Endothelial cell of umbilical vein (primary cell): ENCODE results near the gene CYP8B1. TPM values are rescaled to one million over a fixed set of nuclear protein-coding genes. Genes with fewer than 3 reads are reported as not detected.

Source experiments
- BruUV-seq: library from RNA; stranded (reverse); fragments of 400-500 nt; replicated peaks from 2 replicates; lab custom pipeline; 2021; lab: Mats Ljungman, UMichigan
- CTCF ChIA-PET: fragments of 300-600, 350-600 bp; sonication (Branson Sonifier 250); formaldehyde crosslinking; loops from one replicate; lab custom pipeline; 2021; ENCODE audit warnings: antibody characterized with exemption, inconsistent platforms; lab: Charles Lee
- POLR2A ChIA-PET: fragments of 300-600, 350-600 bp; sonication (Branson Sonifier 250); formaldehyde crosslinking; loops from one replicate; lab custom pipeline; 2021; ENCODE audit warnings: antibody characterized with exemption, inconsistent platforms; lab: Charles Lee
- DNase-seq: peaks from one replicate; pipeline ENCODE4 v3.0.0-alpha.2; 2011; ENCODE audit warnings: low read depth, low spot score
- FAIRE-seq: peaks from 2 replicates; lab custom pipeline; 2011; peaks lifted over from hg19 to GRCh38; lab: Jason Lieb, UNC
- H2AFZ ChIP-seq: 2 replicates; pipeline ENCODE4 v1.6.0; 2012; ENCODE audit warnings: low read depth, low read length, control low read depth, inconsistent platforms
- H3K27ac ChIP-seq: 2 replicates; pipeline ENCODE4 v1.5.1; 2011; ENCODE audit warnings: low read depth, mild to moderate bottlenecking, control low read depth, low read length, moderate library complexity; ENCODE audit not compliant: insufficient read depth
- H3K27me3 ChIP-seq, 2 experiments: 2 replicates each; pipeline versions ENCODE4 v1.6.0 to v1.6.1; 2011; ENCODE audit warnings: low read length in 2 of 2, mixed read lengths in 1 of 2; ENCODE audit not compliant: control insufficient read depth in 2 of 2, insufficient read depth in 2 of 2
- H3K36me3 ChIP-seq, 2 experiments: 2 replicates in 1 of 2; 3 replicates in 1 of 2; pipeline ENCODE4 v1.5.1; 2011; ENCODE audit warnings: low read length in 2 of 2, mild to moderate bottlenecking in 1 of 2, moderate library complexity in 1 of 2; ENCODE audit not compliant: control insufficient read depth in 2 of 2, insufficient read depth in 2 of 2; ENCODE audit errors: extremely low read depth in 1 of 2
- H3K4me1 ChIP-seq: 3 replicates; pipeline ENCODE4 v1.5.1; 2011; ENCODE audit warnings: mild to moderate bottlenecking, low read length; ENCODE audit not compliant: control insufficient read depth, insufficient read depth; ENCODE audit errors: extremely low read depth
- H3K4me2 ChIP-seq: 2 replicates; pipeline ENCODE4 v1.6.1; 2011; ENCODE audit warnings: low read length, control low read depth, mixed read lengths; ENCODE audit not compliant: insufficient read depth
- H3K4me3 ChIP-seq, 3 experiments: fragments of 200-600 bp in 1 of 3; sonication (generic), shearing (Covaris generic) in 1 of 3; replicated peaks in 1 of 3; 2 replicates each; pipeline ENCODE4 v1.5.1; 2011 to 2016; ENCODE audit warnings: control low read depth in 3 of 3, low read length in 3 of 3, mild to moderate bottlenecking in 2 of 3, inconsistent platforms in 1 of 3, low read depth in 1 of 3, moderate library complexity in 1 of 3; ENCODE audit not compliant: insufficient read depth in 1 of 3
- H3K79me2 ChIP-seq: 2 replicates; pipeline ENCODE4 v1.6.0; 2012; ENCODE audit warnings: low read length, inconsistent platforms; ENCODE audit not compliant: control insufficient read depth, insufficient read depth
- H3K9ac ChIP-seq: replicated peaks from 2 replicates; pipeline ENCODE3; 2011; ENCODE audit warnings: low read length, control low read depth; ENCODE audit not compliant: insufficient read depth; ENCODE audit errors: extremely low read depth
- H3K9me1 ChIP-seq: replicated peaks from 3 replicates; pipeline ENCODE4 v1.6.0; 2011; ENCODE audit warnings: mild to moderate bottlenecking, low read length; ENCODE audit not compliant: control insufficient read depth, insufficient read depth; ENCODE audit errors: extremely low read depth
- H3K9me3 ChIP-seq: replicated peaks from 2 replicates; pipeline ENCODE4 v1.5.1; 2012; ENCODE audit warnings: low read length, inconsistent platforms; ENCODE audit not compliant: control insufficient read depth, insufficient read depth
- H4K20me1 ChIP-seq: replicated peaks from 2 replicates; pipeline ENCODE3; 2011; ENCODE audit warnings: mild to moderate bottlenecking, low read length; ENCODE audit not compliant: control insufficient read depth, insufficient read depth; ENCODE audit errors: extremely low read depth
- EZH2 ChIP-seq: IDR thresholded peaks from 2 replicates; pipeline ENCODE4 v1.6.1; 2012; ENCODE audit warnings: borderline replicate concordance, low read depth, mild to moderate bottlenecking, moderate library complexity, low read length, inconsistent platforms; ENCODE audit not compliant: severe bottlenecking
- FOS ChIP-seq: IDR thresholded peaks from 2 replicates; pipeline ENCODE4 v1.6.1; 2011; ENCODE audit warnings: mild to moderate bottlenecking, low read length, moderate library complexity, borderline replicate concordance; ENCODE audit not compliant: insufficient read depth
- GATA2 ChIP-seq: IDR thresholded peaks from 2 replicates; pipeline ENCODE4 v1.7.0; 2011; ENCODE audit warnings: low read depth, mild to moderate bottlenecking, moderate library complexity, mixed read lengths, low read length; ENCODE audit not compliant: insufficient read length, insufficient read depth
- JUN ChIP-seq: IDR thresholded peaks from 2 replicates; pipeline ENCODE4 v1.6.1; 2011; ENCODE audit warnings: borderline replicate concordance, low read depth; ENCODE audit not compliant: insufficient read length, insufficient read depth
- MYC ChIP-seq: IDR thresholded peaks from one replicate; pipeline ENCODE4 v1.6.1; 2011; ENCODE audit warnings: mild to moderate bottlenecking, low read depth, low read length
- POLR2A ChIP-seq: IDR thresholded peaks from 2 replicates; pipeline ENCODE4 v1.6.1; 2012; ENCODE audit warnings: low read depth, mild to moderate bottlenecking, control low read depth, low read length
- POLR2AphosphoS5 ChIP-seq: IDR thresholded peaks from 2 replicates; pipeline ENCODE4 v1.6.1; 2012; ENCODE audit warnings: low read depth, mild to moderate bottlenecking, control low read depth, low read length, moderate library complexity; ENCODE audit not compliant: insufficient read depth
- dilution Hi-C: fragments of 300-500 bp; cut with MboI; formaldehyde crosslinking; loops from one replicate; pipeline ENCODE4 v1.15.0; 2019; ENCODE audit warnings: low sequenced_read_pairs; ENCODE audit not compliant: extremely low pct_ligation_motif_present
- intact Hi-C: fragments of 100-400 bp; cut with micrococcal nuclease; formaldehyde crosslinking; loops from one replicate; pipeline ENCODE4 v1.10.0; 2022
- polyA plus RNA-seq, 4 experiments: library from polyadenylated mRNA; depleted of rRNA in 3 of 4; stranded (reverse) in 3 of 4; unstranded in 1 of 4; fragments of >200 nt; gene quantifications; 2 replicates each; pipeline versions ENCODE4 v1.2.1 to v1.2.3, GENCODE V29; 2011 to 2012; ENCODE audit warnings: missing spikeins in 1 of 4
- total RNA-seq: library from RNA; stranded (reverse); gene quantifications from 2 replicates; pipeline ENCODE4 v1.2.3, GENCODE V29; 2021
- TF ChIP-seq, protein P1 (sequence below), 2 donors: IDR thresholded peaks; 1 replicate in 1 of 2; 2 replicates in 1 of 2; pipeline ENCODE4 v1.5.1; 2011; ENCODE audit warnings: low read length in 2 of 2, mild to moderate bottlenecking in 2 of 2, moderate library complexity in 2 of 2, control low read depth in 1 of 2, inconsistent platforms in 1 of 2, low read depth in 1 of 2; ENCODE audit not compliant: insufficient read depth in 1 of 2; ENCODE audit errors: extremely low read depth in 1 of 2
- TF ChIP-seq, protein P2 (sequence below): IDR thresholded peaks from 2 replicates; pipeline ENCODE4 v1.6.1; 2011; ENCODE audit not compliant: insufficient read depth, insufficient read length

Gene CYP8B1
- total and polyA plus RNA-seq, 2 donors (not counting 3 experiments of a cell fraction or from before 2014, with no cell fraction given) = not detected

DNA sequence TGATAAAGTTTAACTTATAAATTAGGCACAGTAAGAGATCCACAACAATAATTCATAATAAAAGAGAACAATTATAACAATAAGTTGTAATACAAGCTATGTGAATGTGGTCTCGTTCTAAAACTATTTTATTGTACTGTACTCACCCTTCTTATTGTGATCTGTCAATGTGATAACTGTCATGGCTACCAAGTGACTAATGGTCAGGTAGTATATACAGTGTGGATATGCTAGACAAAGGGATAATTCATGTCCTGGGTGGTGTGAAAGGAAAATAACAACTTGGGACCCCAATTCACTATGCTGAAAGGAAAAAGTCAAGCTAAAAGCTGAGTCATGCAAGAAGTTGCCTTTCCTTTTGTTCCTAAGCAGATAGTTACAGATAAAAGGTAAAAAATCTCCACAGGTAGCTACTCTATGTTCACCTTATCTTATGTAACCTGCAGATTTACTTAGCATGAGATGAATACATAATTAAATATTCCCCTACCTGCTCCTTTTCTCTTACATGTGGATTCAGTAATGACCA, 10.7 kb upstream of the CYP8B1 start:
- Histone ChIP-seq H3K9ac (no peak overlapping the region), H3K27ac (no peak overlapping the region), H4K20me1 (no peaks in the 10 kb centered on the region), H3K79me2 (no peaks in the 10 kb centered on the region), H2AFZ (no peak overlapping the region), H3K9me3 (no peaks in the 10 kb centered on the region), H3K36me3 (no peaks in the 10 kb centered on the region), H3K9me1 (no peaks in the 10 kb centered on the region), H3K4me1 (peaks cover under 1% of the 10 kb centered on the region), H3K4me2 (no peak overlapping the region), H3K27me3 (peaks cover 0 to 7% of the 10 kb centered on the region in 2 experiments), H3K4me3 (no peak overlapping the region)
- DNase-seq = no peak
- ChIA-PET POLR2A (no interaction called here), CTCF (no interaction called here)
- dilution Hi-C loops (no loop called here), intact Hi-C loops (no loop called here)
- TF ChIP-seq, protein P1, sequence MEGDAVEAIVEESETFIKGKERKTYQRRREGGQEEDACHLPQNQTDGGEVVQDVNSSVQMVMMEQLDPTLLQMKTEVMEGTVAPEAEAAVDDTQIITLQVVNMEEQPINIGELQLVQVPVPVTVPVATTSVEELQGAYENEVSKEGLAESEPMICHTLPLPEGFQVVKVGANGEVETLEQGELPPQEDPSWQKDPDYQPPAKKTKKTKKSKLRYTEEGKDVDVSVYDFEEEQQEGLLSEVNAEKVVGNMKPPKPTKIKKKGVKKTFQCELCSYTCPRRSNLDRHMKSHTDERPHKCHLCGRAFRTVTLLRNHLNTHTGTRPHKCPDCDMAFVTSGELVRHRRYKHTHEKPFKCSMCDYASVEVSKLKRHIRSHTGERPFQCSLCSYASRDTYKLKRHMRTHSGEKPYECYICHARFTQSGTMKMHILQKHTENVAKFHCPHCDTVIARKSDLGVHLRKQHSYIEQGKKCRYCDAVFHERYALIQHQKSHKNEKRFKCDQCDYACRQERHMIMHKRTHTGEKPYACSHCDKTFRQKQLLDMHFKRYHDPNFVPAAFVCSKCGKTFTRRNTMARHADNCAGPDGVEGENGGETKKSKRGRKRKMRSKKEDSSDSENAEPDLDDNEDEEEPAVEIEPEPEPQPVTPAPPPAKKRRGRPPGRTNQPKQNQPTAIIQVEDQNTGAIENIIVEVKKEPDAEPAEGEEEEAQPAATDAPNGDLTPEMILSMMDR (IDR thresholded peaks at IDR 0.05; ENCODE audit: extremely low read depth in 1 of 2, insufficient read depth in 1 of 2, low read depth in 1 of 2, low read length in 2 of 2) = no peak
- TF ChIP-seq, protein P2, sequence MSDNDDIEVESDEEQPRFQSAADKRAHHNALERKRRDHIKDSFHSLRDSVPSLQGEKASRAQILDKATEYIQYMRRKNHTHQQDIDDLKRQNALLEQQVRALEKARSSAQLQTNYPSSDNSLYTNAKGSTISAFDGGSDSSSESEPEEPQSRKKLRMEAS = no peak
- TF ChIP-seq POLR2A (no peak), MYC (no peak), POLR2AphosphoS5 (no peak), GATA2 (no peak), EZH2 (no peak), JUN (no peak), FOS (no peak)
- no TSS peak for BruUV-seq
- no peak for FAIRE-seq
